Activated T-cell treated with anti-CD3 and anti-CD28 coated beads, Interleukin-2, amount 50 U/mL, for 72 hours (primary cell): ENCODE results near the gene PPA2. TPM values are rescaled to one million over a fixed set of nuclear protein-coding genes. Genes with fewer than 3 reads are reported as not detected.

Experiments used
- total RNA-seq, 2 donors: library from RNA; stranded (reverse); gene quantifications; one replicate each; pipeline ENCODE4 v1.2.3, GENCODE V29; 2022

The PPA2 gene
- total RNA-seq, 2 donors from 2014 or later = 74.7 to 90.0 TPM

Other genes starting within 250 kb of the PPA2 start
- gene ARHGEF38, start 78.6 kb upstream of the PPA2 start, total RNA-seq = not detected
- 10 to 100 TPM; 21.4 to 23.3 TPM for gene INTS12, start 234.6 kb upstream of the PPA2 start, total RNA-seq
- 10 to 100 TPM; 14.7 to 14.8 TPM for gene GSTCD, start 234.7 kb upstream of the PPA2 start, total RNA-seq